GM19099 (cell line): ENCODE data around the gene P2RX4.

ENCODE experiments used
- POLR2A ChIP-seq: IDR thresholded peaks from 3 replicates; pipeline ENCODE4 v1.6.1; 2011; ENCODE audit warnings: low read depth; ENCODE audit not compliant: insufficient read length; ENCODE audit errors: extremely low read depth

The P2RX4 gene, protein sequence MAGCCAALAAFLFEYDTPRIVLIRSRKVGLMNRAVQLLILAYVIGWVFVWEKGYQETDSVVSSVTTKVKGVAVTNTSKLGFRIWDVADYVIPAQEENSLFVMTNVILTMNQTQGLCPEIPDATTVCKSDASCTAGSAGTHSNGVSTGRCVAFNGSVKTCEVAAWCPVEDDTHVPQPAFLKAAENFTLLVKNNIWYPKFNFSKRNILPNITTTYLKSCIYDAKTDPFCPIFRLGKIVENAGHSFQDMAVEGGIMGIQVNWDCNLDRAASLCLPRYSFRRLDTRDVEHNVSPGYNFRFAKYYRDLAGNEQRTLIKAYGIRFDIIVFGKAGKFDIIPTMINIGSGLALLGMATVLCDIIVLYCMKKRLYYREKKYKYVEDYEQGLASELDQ

GRCh38 chr12:121209624-121210572, at the start of gene P2RX4:
Gene P2RX4 (plus strand): TSS chr12:121210129. CDS start chr12:121210165, 36 bp downstream.
- TF ChIP-seq POLR2A = peak; percentile 97

- TF ChIP-seq POLR2A = no peak
These were observed 47.5 kb upstream of the P2RX4 start for GRCh38 chr12:121162384-121162783.

DNA sequence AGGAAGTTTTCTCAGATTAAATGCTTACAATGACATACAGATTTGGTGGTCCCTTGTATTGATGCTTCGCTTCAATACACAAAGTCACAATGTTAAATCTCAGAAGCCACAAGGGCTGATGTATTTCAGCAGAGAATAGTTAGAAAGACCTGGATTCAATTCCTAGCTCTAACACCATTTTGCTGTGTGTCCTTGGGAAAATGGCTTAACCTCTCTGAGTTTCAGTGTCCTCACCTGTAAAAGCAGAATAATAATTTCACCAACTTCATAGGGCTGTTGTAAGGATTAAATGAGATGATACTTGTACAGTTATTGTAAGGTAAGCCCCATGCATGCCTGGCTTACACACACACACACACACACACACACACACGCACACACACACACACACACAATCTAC, 46.9 kb upstream of the P2RX4 start:
- TF ChIP-seq POLR2A = no peak

DNA sequence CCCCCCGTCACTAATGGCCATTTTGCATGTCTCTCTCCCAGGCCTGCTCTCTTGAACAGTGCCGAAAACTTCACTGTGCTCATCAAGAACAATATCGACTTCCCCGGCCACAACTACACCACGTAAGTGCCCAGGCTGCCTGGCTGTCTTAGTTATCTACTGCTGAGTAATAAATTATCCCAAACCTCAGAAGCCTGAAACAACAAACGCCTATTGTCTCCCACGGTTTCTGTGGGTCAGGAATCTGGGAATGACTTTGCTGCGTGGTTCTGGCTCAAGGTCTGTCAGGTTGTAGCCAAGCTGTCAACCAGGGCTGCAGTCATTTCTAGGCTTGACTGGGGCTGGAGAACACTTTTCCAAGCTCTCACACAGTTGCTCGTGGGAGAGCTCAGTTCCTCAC, 44.6 kb upstream of the P2RX4 start:
- no peak for TF ChIP-seq POLR2A

DNA sequence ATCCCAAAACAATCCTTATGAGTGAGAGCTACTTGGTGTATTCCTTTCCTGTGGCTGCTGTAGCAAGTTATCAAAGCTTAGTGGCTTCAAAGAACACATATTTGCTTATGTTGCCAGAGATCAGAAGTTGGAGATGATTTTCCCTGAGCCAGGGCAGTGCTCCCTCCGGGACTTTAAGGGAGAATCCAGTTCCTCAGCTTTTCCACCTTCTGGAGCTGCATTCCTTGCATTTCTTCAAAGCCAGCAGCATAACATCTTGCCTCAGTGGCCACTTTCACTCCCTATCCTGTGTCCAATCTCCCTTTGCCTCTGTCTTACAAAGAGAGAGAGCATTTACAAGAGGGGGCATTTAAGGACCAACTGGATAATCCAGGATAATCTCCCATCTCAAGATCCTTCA, 43.6 kb upstream of the P2RX4 start:
- TF ChIP-seq POLR2A = no peak

DNA sequence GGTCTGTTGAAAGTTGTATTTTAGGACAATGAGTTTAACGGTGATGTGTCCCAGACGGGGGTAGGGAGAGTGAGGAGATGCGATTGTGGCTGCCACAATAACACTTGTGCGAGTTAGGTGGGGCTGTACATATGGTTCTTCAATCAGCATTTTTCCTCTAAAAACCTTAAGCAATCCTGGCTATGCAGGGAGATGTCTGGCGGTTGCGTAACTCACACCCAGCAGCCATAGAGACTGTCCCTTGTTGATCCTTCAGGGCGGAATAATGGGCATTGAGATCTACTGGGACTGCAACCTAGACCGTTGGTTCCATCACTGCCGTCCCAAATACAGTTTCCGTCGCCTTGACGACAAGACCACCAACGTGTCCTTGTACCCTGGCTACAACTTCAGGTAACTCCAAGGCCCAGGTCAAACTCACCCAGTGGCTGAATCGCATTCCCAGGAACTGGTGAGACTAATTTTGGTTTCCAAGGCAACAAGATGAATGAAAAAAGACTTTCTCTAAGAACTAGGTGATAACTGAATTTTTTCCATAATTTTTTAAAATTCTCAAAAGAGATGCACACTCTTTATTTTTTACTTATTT, 42.6 kb upstream of the P2RX4 start:
- no peak for TF ChIP-seq POLR2A

GRCh38 chr12:121167951-121168350, 42.0 kb upstream of the P2RX4 start:
- no peak for TF ChIP-seq POLR2A

GRCh38 chr12:121170151-121170550, 39.8 kb upstream of the P2RX4 start:
- TF ChIP-seq POLR2A = no peak

DNA sequence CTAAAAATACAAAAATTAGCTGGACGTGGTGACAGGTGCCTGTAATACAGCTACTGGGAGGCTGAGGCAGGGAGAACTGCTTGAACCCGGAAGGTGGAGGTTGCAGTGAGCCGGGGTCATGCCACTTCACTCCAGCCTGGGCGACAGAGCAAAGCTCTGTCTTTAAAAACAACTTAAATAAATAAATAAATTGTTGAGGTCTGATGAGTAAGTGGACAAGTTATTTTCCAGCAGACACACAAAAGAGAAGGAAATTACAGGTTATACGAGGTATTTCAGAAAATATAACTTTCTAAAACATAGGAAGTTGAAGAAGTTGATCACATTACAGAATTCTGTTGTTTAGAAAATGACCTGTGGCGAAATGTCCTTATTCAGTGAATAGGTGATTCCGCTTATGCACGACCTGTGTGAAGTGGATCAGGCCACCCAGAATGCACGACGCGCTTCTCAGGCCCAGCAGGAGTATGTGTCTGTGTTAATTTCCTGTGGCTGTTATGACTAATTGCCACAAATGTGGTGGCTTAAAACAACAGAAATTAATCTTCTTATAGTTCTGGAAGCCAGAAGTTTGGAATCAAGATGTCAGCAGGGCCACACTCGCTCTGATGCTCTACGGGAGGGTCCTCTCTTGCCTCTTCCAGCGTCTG, 39.2 kb upstream of the P2RX4 start:
- no peak for TF ChIP-seq POLR2A

DNA sequence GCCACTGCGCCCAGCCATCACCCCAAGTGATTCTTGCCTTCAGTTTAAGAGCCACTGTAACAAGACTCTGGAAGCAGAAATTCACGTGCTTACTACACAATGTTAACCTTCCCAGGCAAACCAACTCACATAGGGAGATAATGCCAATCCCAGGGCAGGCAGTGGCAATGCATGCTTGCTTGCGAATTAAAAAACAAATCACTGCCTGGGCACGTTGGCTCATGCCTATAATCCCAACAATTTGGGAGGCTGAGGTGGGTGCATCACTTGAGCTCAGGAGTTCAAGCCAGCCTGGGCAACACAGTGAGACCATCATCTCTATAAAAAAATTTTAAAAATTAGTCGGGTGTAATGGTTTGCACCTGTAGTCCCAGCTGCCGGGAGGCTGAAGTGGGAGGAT, 37.8 kb upstream of the P2RX4 start:
- TF ChIP-seq POLR2A = no peak

- TF ChIP-seq POLR2A = no peak
These were observed 34.4 kb upstream of the P2RX4 start for GRCh38 chr12:121175383-121176119.

- no peak for TF ChIP-seq POLR2A
These were observed 33.0 kb upstream of the P2RX4 start for GRCh38 chr12:121176826-121177529.

DNA sequence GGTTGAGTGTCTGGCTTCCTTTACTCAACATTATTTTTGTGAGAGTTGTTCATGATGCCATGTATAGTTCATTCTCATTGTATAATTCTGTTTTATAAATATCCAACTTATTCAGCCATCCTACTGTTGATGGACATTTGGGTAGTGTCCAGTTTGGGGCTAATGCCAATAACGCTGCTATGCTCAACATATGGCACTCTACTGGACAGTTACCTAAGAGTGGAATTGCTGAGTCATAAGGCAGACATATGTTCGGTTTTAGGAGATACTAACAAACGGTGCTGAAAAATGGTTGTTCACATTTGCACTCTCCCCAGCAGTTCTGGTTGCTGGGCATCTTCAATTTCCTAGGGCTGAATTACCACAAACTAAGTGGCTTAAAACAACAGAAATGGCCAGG, 28.7 kb upstream of the P2RX4 start:
- no peak for TF ChIP-seq POLR2A
